HG02759 (cell line): Measurements from ENCODE around the gene NUDCD2.
"Not testable (repeated sequence)": the region's sequence is repeated elsewhere in the genome, so short reads cannot be mapped to it uniquely, and the experiment has no call there.

ENCODE experiments used
- ATAC-seq: cut with Tn5 transposase; IDR thresholded peaks from one replicate; pipeline ENCODE4 v1.9.1; 2021; ENCODE audit warnings: mild to moderate bottlenecking, moderate library complexity; ENCODE audit not compliant: unreplicated experiment

Gene NUDCD2

GRCh38 chr5:163473635-163474243 lies 13.8 kb upstream of the NUDCD2 start:
- peak; percentile 75 for ATAC-seq

- ATAC-seq, result no peak
Observed at GRCh38 chr5:163467682-163468081, 7.8 kb upstream of the NUDCD2 start.

GRCh38 chr5:163463063-163463435 lies 3.1 kb upstream of the NUDCD2 start:
- no peak for ATAC-seq

GRCh38 chr5:163460562-163461171 lies 765 bp upstream of the NUDCD2 start, which contains the start of gene HMMR:
HMMR (plus strand) TSS chr5:163460632; CDS start chr5:163460693, 61 bp downstream.
- ATAC-seq, result peak; percentile 0

- peak; percentile 5 for ATAC-seq
Observed at GRCh38 chr5:163459462-163459818, 462 bp downstream of the NUDCD2 start.

- no peak for ATAC-seq
Observed at GRCh38 chr5:163458778-163459385, 1.0 kb downstream of the NUDCD2 start.

- no peak for ATAC-seq
Observed at GRCh38 chr5:163456840-163457239, 3.1 kb downstream of the NUDCD2 start.

- ATAC-seq, result no peak
Observed at GRCh38 chr5:163456029-163456589, 3.8 kb downstream of the NUDCD2 start.

GRCh38 chr5:163455406-163455805 lies 4.5 kb downstream of the NUDCD2 start:
- not testable (repeated sequence) for ATAC-seq

GRCh38 chr5:163453705-163454104 lies 6.2 kb downstream of the NUDCD2 start:
- no peak for ATAC-seq

GRCh38 chr5:163451489-163451888 lies 8.4 kb downstream of the NUDCD2 start:
- ATAC-seq, result no peak

GRCh38 chr5:163448491-163448890 lies 11.4 kb downstream of the NUDCD2 start:
- no peak for ATAC-seq

GRCh38 chr5:163447875-163448274 lies 12.0 kb downstream of the NUDCD2 start:
- no peak for ATAC-seq

GRCh38 chr5:163447191-163447590 lies 12.7 kb downstream of the NUDCD2 start:
- ATAC-seq, result no peak

- ATAC-seq, result no peak
Observed at GRCh38 chr5:163445345-163445744, 14.6 kb downstream of the NUDCD2 start.

GRCh38 chr5:163444526-163444925 lies 15.4 kb downstream of the NUDCD2 start:
- no peak for ATAC-seq

- no peak for ATAC-seq
Observed at GRCh38 chr5:163440954-163441353, 18.9 kb downstream of the NUDCD2 start.

- peak; percentile 10 for ATAC-seq
Observed at GRCh38 chr5:163439092-163439425, 20.8 kb downstream of the NUDCD2 start.

GRCh38 chr5:163437309-163438182 lies 22.4 kb downstream of the NUDCD2 start, which contains the start of gene CCNG1:
CCNG1 (plus strand) TSS chr5:163437595; CDS start chr5:163439257, 1,662 bp downstream.
- peak; percentile 94 for ATAC-seq

GRCh38 chr5:163437011-163437308 lies 22.9 kb downstream of the NUDCD2 start:
- ATAC-seq, result no peak

- ATAC-seq, result no peak
Observed at GRCh38 chr5:163436515-163436914, 23.4 kb downstream of the NUDCD2 start.
